Body of pancreas (tissue), 4 donors: Measurements from ENCODE around the gene UBQLN3.

Experiments used
- CTCF ChIP-seq, 7 experiments: fragments of 450-650 bp in 4 of 7; fragments of 200-600 bp in 3 of 7; sonication (generic) in 3 of 7; IDR thresholded peaks; one replicate each; pipeline ENCODE4 v1.5.1; 2016 to 2019; ENCODE audit warnings: antibody characterized with exemption in 7 of 7
- POLR2A ChIP-seq, 3 donors: fragments of 450-650 bp; IDR thresholded peaks; one replicate each; pipeline ENCODE4 v1.6.1; 2016; ENCODE audit warnings: antibody characterized with exemption in 3 of 3, mild to moderate bottlenecking in 2 of 3

GRCh38 chr11:5516599-5516998 is 6.8 kb upstream of the UBQLN3 start, which contains the start of gene UBQLNL:
- TF ChIP-seq CTCF (IDR thresholded peaks at IDR 0.05) (no peak), POLR2A (IDR thresholded peaks at IDR 0.05) (no peak)
